ENCODE measurements around the gene ARHGAP42.

DNA sequence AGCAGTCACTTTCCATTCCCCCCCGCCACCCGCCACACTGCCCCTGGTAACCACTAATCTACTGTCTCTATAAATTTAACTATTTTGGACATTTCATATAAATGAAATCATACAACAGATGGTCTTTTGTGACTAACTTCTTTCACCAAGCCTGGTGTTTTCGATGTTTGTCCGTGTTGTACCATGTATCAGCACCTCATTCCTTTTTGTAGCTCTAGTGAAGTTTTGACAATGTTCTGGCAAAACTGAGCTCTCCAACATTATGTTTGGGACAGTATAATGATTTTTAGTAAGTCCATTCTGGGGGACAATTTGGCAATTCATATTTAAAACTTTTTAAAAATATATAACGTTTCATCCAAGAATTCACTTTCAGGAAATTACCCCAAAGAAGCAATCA is 45.6 kb upstream of the ARHGAP42 start:
- TF ChIP-seq POLR2A (IDR thresholded peaks at IDR 0.05): no peak
- TF ChIP-seq, protein P1, sequence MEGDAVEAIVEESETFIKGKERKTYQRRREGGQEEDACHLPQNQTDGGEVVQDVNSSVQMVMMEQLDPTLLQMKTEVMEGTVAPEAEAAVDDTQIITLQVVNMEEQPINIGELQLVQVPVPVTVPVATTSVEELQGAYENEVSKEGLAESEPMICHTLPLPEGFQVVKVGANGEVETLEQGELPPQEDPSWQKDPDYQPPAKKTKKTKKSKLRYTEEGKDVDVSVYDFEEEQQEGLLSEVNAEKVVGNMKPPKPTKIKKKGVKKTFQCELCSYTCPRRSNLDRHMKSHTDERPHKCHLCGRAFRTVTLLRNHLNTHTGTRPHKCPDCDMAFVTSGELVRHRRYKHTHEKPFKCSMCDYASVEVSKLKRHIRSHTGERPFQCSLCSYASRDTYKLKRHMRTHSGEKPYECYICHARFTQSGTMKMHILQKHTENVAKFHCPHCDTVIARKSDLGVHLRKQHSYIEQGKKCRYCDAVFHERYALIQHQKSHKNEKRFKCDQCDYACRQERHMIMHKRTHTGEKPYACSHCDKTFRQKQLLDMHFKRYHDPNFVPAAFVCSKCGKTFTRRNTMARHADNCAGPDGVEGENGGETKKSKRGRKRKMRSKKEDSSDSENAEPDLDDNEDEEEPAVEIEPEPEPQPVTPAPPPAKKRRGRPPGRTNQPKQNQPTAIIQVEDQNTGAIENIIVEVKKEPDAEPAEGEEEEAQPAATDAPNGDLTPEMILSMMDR (IDR thresholded peaks at IDR 0.05): no peak
